Muscle layer of colon (tissue), 2 donors: ENCODE measurements around the gene MYO1B.

Experiments
- H3K27ac ChIP-seq: one replicate; pipeline ENCODE4 v1.7.0; 2013; ENCODE audit warnings: low read depth, mild to moderate bottlenecking, low read length, moderate library complexity
- H3K27me3 ChIP-seq, 2 donors: one replicate each; pipeline ENCODE4 v1.7.0; 2013; ENCODE audit warnings: low read length in 2 of 2, mild to moderate bottlenecking in 2 of 2; ENCODE audit not compliant: insufficient read depth in 2 of 2, control insufficient read depth in 1 of 2
- H3K36me3 ChIP-seq: one replicate; pipeline ENCODE4 v1.7.0; 2013; ENCODE audit warnings: mild to moderate bottlenecking, low read length; ENCODE audit not compliant: insufficient read depth
- H3K4me1 ChIP-seq: one replicate; pipeline ENCODE4 v1.7.0; 2013; ENCODE audit warnings: mild to moderate bottlenecking, low read length; ENCODE audit not compliant: insufficient read depth
- H3K4me3 ChIP-seq, 2 donors: one replicate each; pipeline ENCODE4 v1.7.0; 2013; ENCODE audit warnings: low read length in 2 of 2, low read depth in 1 of 2, mild to moderate bottlenecking in 1 of 2, moderate library complexity in 1 of 2
- H3K9ac ChIP-seq: one replicate; pipeline ENCODE4 v1.7.0; 2013; ENCODE audit warnings: low read length
- H3K9me3 ChIP-seq: one replicate; pipeline ENCODE4 v1.7.0; 2013; ENCODE audit warnings: mild to moderate bottlenecking, low read length
- donor health status: abdominal sarcoma.
- donor health status: Adenocarcinoma of cecum.

The MYO1B gene

GRCh38 chr2:191299866-191300265 is 54.7 kb downstream of the MYO1B start:
- H3K27ac ChIP-seq, result no peak overlapping the region
- H3K36me3 ChIP-seq, result no peaks in the 10 kb centered on the region
- H3K9ac ChIP-seq, result no peak overlapping the region
- no peak overlapping the region for H3K4me3 ChIP-seq
- H3K27me3 ChIP-seq, result no peaks in the 10 kb centered on the region
- no peaks in the 10 kb centered on the region for H3K4me1 ChIP-seq
- no peaks in the 10 kb centered on the region for H3K9me3 ChIP-seq

- Histone ChIP-seq H3K27ac (no peak overlapping the region), H3K9me3 (no peaks in the 10 kb centered on the region), H3K9ac (no peak overlapping the region), H3K4me3 (no peak overlapping the region), H3K4me1 (peaks cover 5% of the 10 kb centered on the region), H3K36me3 (no peaks in the 10 kb centered on the region), H3K27me3 (no peaks in the 10 kb centered on the region)
Observed at GRCh38 chr2:191301971-191302370, 56.8 kb downstream of the MYO1B start.

GRCh38 chr2:191302459-191303139 is 57.4 kb downstream of the MYO1B start:
- H3K27me3 ChIP-seq, result no peaks in the 10 kb centered on the region
- H3K36me3 ChIP-seq, result no peaks in the 10 kb centered on the region
- H3K9ac ChIP-seq, result no peak overlapping the region
- H3K9me3 ChIP-seq, result no peaks in the 10 kb centered on the region
- H3K4me3 ChIP-seq, result no peak overlapping the region
- no peak overlapping the region for H3K27ac ChIP-seq
- peaks cover 5% of the 10 kb centered on the region for H3K4me1 ChIP-seq

- Histone ChIP-seq H3K9ac (no peak overlapping the region), H3K27ac (no peak overlapping the region), H3K4me1 (peaks cover 5% of the 10 kb centered on the region)
Observed at GRCh38 chr2:191303140-191304005, 58.2 kb downstream of the MYO1B start.

GRCh38 chr2:191304939-191305875 is 60.0 kb downstream of the MYO1B start:
- H3K27ac ChIP-seq, result no peak overlapping the region
- H3K9me3 ChIP-seq, result no peaks in the 10 kb centered on the region
- H3K27me3 ChIP-seq, result no peaks in the 10 kb centered on the region
- no peaks in the 10 kb centered on the region for H3K36me3 ChIP-seq
- no peak overlapping the region for H3K9ac ChIP-seq
- peaks cover 5% of the 10 kb centered on the region for H3K4me1 ChIP-seq
- no peak overlapping the region for H3K4me3 ChIP-seq

More at GRCh38 chr2:191303140-191304005, 58.2 kb downstream of the MYO1B start:
- H3K9me3 ChIP-seq, result no peaks in the 10 kb centered on the region
- no peaks in the 10 kb centered on the region for H3K27me3 ChIP-seq
- H3K36me3 ChIP-seq, result no peaks in the 10 kb centered on the region
- H3K4me3 ChIP-seq, result no peak overlapping the region

- Histone ChIP-seq H3K9me3 (no peaks in the 10 kb centered on the region), H3K4me3 (no peak overlapping the region), H3K9ac (no peak overlapping the region), H3K27ac (no peak overlapping the region), H3K36me3 (no peaks in the 10 kb centered on the region), H3K27me3 (no peaks in the 10 kb centered on the region), H3K4me1 (peaks cover 5% of the 10 kb centered on the region)
Observed at GRCh38 chr2:191308026-191308425, 62.8 kb downstream of the MYO1B start.

- Histone ChIP-seq H3K9me3 (no peaks in the 10 kb centered on the region), H3K27me3 (no peaks in the 10 kb centered on the region), H3K36me3 (no peaks in the 10 kb centered on the region), H3K9ac (no peak overlapping the region), H3K27ac (no peak overlapping the region), H3K4me1 (no peaks in the 10 kb centered on the region), H3K4me3 (no peak overlapping the region)
Observed at GRCh38 chr2:191311156-191311555, 66.0 kb downstream of the MYO1B start.

GRCh38 chr2:191311627-191312026 is 66.4 kb downstream of the MYO1B start:
- H3K36me3 ChIP-seq, result no peaks in the 10 kb centered on the region
- no peak overlapping the region for H3K27ac ChIP-seq
- no peaks in the 10 kb centered on the region for H3K9me3 ChIP-seq
- no peak overlapping the region for H3K9ac ChIP-seq
- no peaks in the 10 kb centered on the region for H3K27me3 ChIP-seq
- H3K4me3 ChIP-seq, result no peak overlapping the region
- H3K4me1 ChIP-seq, result no peaks in the 10 kb centered on the region

GRCh38 chr2:191312163-191312562 is 67.0 kb downstream of the MYO1B start:
- no peak overlapping the region for H3K4me3 ChIP-seq
- no peaks in the 10 kb centered on the region for H3K36me3 ChIP-seq
- no peak overlapping the region for H3K27ac ChIP-seq
- no peaks in the 10 kb centered on the region for H3K9me3 ChIP-seq
- H3K9ac ChIP-seq, result no peak overlapping the region
- H3K27me3 ChIP-seq, result no peaks in the 10 kb centered on the region
- no peaks in the 10 kb centered on the region for H3K4me1 ChIP-seq

- H3K36me3 ChIP-seq, result no peaks in the 10 kb centered on the region
- H3K9ac ChIP-seq, result no peak overlapping the region
- no peaks in the 10 kb centered on the region for H3K9me3 ChIP-seq
- no peaks in the 10 kb centered on the region for H3K27me3 ChIP-seq
- H3K27ac ChIP-seq, result no peak overlapping the region
- no peak overlapping the region for H3K4me3 ChIP-seq
- H3K4me1 ChIP-seq, result no peaks in the 10 kb centered on the region
Observed at GRCh38 chr2:191312662-191313061, 67.5 kb downstream of the MYO1B start.
